Measurements from ENCODE around the gene ZNF394.
A peak's percentile ranks its signal among the peaks of the same experiment; 100 is the strongest.

ZNF394 gene

DNA sequence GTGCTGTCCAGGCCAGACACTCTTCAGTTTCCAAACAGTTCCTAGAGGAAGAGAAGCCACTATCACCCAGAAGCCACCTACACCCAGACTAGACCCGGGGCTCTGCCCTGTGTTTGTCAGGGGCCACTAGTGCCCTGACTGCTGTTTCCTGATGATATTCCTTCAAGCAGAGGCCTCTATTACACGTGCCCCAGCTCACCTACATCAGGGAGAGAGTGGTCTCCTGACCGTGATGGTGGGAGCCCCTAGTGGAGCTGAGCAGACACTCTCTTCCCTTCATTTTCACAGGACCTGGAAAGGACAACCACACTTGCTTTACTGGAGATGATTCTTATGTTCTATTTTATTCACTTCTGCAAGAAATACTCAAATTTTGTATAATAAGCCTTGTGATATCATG lies 9.2 kb downstream of the ZNF394 start:
- FAIRE-seq, result no peak

DNA sequence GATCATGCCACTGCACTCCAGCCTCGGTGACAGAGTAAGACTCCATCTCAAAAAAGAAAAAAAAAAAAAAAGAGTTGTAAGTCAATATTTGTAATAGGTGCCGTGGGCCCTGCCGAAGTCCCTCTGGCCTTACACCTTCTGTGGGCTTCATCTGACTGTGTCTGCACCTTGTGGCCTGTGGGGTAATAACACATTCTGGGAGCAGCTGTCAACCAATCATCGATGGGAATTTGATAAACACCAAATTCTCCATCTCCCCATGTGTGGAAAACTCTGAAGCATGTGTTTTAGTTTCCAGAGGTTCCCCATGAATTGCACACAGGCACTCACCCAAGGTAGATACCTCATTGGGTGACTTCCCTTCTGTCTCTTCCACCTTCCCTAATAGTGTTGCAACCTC lies 10.8 kb downstream of the ZNF394 start:
- no peak for FAIRE-seq

DNA sequence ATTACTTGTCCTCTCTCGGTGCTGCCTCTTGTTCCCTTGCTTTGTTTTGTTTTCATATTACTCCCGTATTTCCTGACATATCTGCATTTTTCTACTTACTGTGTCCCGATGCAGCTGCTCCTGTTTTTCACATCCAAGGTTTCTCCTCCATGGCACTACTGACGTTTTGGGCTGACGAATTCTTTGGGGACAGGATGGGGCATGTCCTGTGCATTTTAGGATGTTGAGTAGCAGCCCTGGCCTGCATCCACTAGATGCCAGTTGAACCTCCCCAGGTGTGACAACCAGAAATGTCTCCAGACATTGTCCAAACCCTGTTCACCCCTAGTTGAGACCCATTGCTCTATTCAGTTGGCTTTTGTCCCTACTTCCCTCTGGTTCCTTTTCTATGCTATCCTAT lies 15.0 kb downstream of the ZNF394 start:
- no peak for FAIRE-seq

DNA sequence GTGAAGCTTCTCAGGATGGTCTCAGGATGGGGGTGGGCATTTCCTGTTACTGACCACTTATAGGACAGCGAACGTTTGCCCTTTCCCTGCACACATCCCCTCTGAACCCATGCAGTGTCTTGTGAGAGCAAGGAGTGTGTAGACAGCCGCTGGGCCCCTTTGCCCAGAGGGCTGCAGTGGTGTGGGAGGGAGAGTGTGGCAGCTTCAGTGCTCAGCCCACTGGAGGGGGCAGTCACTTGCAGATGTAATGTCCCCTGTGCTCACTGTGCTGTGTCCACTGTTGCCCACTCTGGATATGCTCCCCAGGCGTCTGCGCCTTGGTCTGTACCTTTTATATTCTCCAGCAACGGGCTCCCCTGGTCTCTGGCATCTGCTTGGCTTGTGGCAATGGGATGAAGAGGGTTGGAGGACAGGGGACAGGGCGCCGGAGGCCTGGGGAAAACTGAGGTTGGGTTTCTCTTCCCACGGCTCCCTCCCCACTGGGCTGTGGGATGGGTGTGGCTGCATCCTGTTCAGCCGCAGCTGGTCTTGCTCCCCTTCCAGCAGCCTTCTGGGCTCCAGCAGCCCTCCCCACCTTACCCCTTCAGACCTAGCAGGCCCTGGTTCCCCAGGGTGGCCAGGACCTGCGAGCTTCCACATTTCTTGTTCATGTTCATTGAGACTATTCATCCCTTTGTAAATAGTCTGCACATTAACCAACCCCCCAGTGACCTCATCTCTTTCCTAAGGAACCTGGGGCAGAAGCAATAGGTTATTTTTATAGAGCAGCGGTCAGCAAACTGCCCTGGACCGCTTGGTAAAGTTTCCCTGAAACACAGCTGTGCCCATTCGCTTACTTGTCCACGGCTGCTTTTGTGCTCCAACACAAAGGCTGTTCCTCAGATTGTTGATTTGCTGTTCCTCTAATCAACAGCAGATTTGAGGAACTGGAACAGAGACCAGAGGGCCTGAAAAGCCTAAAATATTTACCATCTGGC lies 21.3 kb downstream of the ZNF394 start:
- no peak for FAIRE-seq

DNA sequence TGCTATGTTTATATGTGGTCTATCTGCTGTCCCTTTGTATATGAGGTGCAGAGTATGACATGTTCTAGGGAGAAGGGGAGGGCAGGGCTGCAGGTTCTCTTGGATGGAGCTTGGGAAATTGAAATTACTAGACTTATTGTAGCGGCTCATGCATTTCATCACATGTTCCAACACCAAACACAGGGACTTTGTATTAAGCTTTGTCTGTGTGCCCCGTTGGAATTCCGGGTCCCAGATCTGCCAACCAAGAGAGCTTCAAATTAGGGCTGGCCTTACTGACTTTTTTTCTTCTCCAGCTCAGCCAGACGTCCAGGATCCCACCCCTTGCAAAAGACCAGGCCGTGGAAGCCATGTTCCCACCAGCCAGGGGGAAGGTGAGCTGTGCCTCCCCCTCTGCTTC lies 24.0 kb downstream of the ZNF394 start:
- FAIRE-seq, result no peak

DNA sequence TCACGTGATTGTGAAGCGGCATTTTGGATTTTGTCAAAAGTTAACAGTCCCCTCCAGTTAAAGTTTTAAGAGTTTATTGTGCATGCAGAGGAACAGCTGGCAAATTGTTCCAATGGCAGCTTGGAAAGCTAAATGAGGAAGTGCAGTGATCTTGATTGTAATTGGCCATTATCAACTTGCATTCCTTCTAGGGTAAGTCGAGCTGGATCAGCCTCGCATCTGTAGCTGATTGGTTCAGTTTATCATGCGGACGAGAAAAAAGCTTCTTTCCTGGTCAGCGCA lies 26.8 kb downstream of the ZNF394 start:
- FAIRE-seq, result no peak

DNA sequence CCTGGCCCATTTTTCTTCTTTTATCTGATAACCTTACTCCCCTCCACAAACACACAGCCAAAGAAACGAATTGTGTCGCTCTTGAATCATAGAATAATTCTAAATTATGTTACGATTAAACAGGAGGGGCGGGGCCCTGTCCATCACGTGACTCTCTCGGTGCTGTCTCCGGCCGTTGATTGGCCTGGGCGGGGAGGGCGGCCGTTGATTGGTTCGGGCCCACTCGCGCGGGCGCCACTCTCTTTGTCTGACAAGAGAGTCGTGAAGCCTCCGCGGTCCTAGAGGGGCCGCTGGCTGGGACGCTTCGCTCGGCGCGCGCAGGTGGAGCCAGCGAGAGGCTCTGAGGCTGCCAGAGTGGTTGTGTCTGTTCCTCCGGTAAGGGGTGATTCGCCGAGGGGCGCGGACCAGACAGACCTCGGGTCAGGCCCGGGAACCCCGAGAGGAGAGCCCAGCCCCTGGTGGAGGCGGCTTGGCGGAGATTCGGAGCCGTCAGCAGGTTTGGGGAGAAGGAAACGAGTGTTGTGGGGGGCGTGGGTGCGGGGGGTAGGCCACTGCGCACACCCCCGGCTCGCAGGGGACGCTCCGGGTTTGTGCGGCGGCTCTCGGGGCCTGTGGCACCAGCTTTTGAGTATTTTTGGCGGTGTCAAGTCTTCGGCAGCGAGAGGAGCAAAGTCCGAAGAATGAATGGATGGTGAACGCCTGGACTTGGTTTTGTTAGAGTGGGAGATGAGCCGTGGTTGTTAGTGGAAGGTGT lies 27.3 kb downstream of the ZNF394 start, which contains the start of gene ZNF789:
TSS of gene ZNF789 (plus strand) at position 330 of the 754 bp plus-strand sequence. CDS start 3,567 bp downstream, outside the sequence.
- FAIRE-seq, result peak; percentile 99

DNA sequence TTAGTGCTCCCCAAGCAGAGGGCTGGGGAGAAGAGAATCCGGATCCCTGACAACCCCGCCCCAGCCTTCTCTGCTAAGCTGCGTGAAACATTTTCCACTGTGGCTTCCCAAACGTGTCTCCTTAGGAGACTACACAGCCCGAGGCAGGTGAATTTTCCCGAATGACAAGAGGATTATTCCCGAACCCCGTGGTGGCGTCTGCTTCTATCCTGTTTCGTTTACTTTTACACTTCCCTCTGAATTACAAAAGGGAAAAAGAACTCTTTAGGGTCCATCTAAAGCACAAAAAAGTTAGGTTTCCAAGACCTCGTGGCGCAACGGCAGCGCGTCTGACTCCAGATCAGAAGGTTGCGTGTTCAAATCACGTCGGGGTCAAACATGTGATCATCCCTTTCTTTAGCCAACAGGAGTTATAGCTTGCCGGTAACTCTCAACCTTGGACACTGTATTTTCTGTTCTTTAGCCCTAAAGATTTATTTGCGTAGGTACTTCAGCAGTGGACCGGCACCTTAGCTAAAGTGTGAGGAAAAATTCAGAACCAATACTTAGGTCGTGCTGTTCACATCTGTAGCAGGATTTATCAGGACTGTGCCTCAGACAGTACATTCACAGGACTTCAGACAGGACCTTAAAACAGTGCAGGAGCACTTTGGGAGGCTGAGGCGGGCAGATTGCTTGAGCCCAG lies 30.6 kb downstream of the ZNF394 start:
- FAIRE-seq, result no peak

DNA sequence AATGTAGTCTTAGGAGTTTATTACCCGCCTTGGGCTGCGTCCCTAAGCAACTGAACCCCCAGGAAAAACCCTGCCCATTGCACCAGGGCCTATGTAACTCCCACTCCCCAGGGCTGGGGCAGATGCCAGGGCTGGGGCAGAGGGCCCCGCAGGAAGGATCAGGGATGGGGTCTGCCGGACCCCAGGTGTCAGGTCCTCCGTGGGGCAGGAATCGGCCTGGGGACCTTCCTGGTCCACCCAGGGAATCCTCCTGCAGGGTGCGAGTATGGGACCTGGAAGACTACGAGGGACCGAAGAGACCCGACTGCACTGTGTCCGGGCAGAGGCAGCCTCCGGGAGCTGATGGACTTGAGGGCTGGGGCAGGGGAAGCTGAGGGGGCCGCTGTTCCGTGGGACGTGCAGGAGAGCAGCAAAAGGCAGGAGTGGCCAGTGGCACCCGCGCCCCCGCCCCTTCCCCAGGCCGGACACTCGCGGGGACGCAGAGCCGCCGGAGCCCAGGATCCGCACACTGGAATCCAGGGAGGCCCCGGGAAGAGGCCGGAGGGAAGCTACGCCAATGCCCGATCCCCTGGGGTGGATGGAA lies 31.7 kb downstream of the ZNF394 start:
- FAIRE-seq, result no peak

DNA sequence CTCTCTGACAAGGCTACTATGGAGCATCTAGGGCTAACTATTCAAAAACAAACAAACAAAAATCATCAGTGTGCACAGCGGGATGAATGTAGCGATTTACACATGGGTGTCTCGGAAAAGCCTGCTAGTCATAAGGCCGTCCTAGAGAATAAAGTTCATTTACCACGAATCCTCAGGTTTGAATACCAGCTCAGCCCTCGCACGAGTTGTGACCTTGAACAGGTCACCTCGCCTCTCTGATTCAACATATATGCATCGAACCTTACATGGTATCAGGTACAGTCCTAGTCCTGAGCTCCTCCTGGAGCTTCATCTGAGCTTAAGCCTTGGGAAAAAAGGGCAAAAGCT lies 34.7 kb downstream of the ZNF394 start:
- no peak for FAIRE-seq

DNA sequence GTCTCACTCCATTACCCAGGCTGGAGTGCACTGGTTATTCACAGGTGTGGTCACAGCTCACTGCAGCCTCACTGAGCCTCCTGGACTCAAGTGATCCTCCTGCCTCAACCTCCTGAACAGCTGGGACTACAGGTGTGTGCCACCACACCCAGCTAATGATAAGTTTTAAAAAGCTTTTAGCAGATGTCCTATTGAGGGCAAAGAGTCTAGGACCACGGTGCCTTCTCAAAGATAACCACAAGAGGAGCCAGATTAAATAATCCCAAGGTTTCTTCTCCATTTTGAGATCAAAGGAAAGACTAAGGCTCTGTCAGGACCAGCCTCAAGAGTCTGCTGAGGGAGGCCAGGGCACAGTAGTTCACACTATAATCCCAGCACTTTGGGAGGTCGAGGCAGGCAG lies 38.9 kb downstream of the ZNF394 start:
- no peak for FAIRE-seq

DNA sequence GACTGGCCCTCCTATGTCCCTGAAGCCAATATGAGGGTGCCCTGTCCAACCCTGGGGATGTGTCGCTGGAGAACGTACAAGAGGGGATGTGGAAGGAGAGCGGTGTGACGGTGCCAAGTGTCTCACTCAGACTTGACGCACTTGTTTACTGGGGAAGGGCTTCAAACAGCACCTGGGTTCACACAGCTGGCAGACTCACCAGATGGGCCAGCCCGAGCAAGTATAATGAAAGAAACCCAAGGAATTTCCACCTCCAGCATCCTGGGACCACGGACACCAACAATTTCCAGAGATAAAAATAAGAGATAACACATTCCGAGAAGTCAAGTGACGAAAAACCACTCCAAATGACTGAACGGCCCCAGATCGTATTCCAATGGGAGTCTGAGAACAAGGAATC lies 39.4 kb downstream of the ZNF394 start:
- FAIRE-seq, result no peak

DNA sequence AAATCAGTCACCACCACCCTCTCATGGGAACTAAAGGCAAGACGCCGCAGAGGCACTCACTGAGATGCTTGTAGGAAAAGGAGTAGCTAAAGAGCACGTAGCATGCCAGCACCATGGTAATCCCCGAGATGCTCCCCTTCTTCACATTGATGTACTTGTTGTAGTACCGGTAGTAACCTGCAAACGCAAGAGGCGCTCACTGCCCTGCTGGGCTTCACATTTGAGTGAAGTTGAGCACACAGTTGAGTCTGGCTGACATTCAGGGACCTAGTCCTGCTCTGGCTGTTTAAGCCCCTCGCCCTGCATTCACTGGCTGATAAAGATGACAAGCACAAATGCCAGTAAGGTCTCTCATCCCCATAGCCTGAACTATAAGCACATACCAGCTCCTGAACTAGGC lies 41.0 kb downstream of the ZNF394 start:
- no peak for FAIRE-seq

DNA sequence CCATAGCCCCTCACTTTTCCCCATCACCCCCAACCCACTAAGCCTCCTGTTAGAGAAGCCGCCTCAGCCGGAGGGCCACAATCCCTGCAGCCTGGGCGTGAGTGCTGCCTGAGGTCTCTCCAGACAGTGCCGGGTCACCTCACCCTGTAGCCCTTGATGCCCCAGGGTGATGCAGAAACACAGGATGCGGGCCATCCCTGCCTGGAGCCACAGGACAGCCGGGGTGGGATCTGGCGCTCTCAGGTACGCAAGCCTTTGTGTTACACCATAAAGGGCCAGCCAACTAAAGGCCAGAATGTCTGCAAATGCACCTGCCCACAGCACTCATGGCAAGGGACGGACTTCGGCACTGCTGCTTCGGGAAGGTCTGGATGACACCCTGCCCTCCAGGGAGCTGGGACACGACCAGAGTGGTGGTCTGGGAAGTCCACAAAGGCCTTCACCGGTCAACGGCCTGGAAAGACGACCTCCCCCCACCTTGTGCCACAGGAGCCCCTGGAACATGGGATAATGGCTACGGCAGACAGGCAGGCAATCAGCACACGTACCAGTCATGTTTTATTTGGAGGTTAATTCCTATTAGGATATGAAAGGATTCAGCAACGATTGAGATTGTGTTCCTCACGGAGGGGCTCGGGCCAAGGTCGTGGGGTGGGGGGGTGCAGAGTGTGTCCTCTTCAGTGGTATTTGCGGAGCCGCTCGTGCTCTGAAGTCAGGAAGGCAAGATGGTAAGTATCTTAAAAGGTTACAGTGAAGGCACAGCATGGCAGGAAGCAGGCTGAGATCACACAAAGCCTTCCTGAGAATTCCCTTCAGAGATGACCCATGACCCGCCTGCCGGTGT lies 42.2 kb downstream of the ZNF394 start:
- FAIRE-seq, result no peak

DNA sequence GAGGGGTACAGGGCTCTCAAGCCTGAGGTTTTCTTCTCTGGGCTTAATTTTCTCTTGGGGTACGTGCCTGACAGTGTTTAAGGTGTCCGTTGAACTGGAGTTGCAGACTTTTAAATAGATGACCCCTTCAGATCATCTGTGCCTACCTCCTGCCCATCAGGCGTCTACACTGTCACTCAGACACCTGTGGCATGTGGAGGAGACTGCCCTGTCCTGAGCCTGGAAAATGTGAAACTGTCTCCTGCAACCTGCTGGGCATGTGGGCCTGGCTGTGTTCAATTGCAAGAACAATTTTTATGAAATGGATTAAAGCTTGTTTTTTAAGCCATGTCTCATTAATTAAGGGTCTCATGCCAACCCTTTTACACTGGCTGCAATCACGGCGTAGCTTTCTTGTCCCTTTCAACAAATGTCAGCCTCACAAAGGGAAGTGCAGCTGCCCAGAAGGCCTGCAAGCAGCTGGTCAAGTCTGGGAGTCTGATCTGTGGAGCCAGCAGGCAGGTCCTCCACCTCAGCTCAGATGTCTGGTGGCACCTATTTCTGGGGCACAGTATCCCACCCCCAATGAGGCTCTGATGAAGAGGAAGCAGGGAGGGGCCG lies 42.9 kb downstream of the ZNF394 start:
- no peak for FAIRE-seq

DNA sequence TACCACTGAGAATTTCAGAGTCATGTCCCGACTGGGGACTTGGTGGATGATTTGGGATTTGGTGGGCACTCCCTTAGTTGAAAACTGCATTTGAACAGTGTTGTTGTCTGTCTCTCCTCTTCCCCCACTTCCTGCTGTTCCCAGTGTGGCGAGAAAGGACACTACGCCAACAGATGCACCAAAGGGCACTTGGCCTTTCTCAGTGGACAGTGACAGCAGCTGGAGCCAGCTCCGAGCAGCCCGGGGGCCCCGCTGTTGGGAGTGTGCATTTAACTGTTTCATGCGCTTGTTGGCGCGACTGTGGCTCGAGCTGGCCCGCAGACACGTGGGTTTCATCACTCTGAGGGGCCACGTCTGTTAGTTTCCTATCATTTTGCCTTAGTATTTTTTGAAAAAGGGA lies 43.8 kb downstream of the ZNF394 start:
- no peak for FAIRE-seq

DNA sequence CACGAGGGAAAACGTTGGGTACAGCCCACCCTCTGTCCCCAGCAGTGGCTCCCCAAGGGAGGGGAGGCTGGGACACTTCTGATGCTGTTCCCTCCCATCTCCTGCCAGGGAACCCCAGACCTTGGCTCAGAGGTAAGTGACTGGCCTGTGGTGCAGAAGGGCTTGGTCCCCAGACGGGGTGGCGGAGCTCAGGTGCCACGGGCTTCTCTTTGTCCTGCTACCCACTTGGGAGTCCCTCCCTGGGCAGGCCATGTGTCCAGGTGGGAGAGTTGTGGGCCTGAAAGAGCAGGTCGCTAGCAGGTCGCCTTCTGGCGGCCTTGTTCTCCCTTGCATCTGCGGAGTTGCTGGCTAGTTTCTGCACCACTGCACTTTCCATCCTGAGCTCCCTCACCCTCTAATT lies 44.2 kb downstream of the ZNF394 start:
- FAIRE-seq, result no peak

DNA sequence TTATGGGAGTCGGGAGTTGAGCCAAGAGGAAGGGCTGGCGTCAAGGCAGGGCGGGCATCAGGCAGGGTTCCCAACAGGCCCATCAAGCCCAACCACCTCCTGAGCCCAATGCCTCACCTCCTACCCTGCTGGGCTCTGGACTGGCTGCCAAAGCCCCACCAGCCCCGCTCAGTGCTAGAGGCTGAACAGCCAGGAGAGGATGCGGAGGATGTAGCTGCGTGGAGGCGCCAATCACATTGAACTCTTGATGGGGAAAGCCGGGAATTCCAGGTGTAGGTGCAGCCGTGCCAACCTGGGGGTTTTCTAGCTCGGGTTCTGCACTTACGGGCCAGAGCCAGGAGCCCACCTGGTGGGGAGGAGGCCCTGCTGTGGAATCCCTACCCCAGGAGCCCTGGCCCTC lies 47.0 kb downstream of the ZNF394 start:
- no peak for FAIRE-seq

DNA sequence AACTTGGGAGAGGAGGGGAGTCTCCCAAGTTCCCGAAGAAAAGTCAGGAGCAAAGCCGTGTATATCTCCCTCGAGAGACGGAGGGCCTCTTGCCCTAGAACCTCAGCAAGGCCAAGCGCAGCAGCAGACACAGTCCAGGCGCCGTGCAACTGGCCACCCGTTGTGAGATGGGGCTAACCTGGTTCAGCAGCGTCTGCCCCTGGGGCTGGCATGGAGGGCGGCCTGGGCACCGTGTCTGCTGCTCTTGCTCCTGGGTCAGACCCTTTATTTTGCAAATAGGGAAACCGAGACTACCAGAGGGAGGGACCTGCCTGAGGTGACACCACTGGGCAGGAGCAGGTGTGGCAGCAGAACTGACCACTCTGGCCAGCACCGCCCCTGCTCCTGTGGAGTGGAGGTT lies 47.5 kb downstream of the ZNF394 start:
- FAIRE-seq, result no peak

DNA sequence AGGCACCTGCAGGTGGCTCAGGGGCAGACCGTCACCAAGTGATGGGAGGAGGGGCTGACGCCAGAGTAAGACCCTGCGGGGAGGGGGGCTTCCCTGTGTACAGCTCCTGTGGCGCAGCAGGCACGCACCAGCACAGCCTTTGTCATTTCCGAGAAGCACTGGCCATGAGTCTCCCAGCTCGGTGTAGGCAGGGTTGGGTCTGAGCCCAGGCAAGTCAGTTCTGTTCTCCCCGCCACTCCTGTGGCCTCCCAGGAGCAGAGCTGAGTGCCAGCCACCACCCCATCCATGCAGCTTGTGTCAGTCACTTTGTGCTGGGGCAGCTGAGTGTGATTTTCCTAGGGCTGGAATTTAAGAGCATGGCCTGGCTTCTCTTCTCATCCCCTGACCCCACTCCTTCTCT lies 48.1 kb downstream of the ZNF394 start:
- no peak for FAIRE-seq

DNA sequence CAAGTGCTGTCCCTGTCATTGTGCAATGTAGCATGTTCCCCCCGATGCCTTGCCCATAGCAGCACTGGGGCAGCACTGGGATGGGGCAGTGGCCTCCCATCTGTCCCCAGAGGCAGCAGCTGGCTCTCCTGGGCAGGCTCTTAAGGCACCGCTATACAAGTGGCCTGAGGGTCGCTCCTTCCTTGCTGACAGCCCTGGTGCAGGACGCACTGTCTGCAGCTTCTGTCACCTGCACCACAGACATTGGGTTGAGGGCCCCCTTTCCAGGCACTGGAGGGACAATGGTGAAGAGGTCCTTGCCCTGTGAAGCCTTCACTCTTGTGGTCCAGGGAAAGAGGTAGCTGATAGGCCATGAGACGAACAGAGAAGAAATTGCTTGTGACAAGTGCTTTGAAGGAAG lies 50.8 kb downstream of the ZNF394 start:
- FAIRE-seq, result no peak

DNA sequence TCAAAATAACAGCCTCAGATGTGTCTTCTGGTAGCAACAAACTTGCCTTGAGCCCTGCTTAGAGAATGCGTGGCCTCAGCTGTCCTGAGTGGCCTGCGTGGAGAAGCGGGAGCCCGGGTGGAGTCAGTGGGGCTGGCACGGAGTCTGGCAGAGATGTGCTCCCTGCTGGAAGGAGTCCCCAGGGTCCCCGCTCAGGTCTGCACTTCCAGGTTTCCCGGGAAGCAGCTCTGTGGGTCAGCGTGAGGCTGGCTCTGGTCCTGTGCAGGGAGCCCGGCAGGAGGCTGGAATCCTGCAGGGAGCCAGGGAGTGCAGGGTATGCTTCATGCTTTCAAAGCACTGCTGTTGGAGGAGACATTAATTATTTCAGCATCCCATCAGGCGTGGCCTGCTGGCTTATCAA lies 51.2 kb downstream of the ZNF394 start:
- no peak for FAIRE-seq

Measured in A204.1 (cell line).